ENCODE results near the gene FAM228A. TPM values are rescaled to one million over a fixed set of nuclear protein-coding genes. Genes with fewer than 3 reads are reported as not detected.

The FAM228A gene
- total RNA-seq, 2 donors from 2014 or later = 0.48 TPM; not detected in 1

- H3K4me3 Mint-ChIP-seq = no peak overlapping the region
- no peaks in the 10 kb centered on the region for H3K4me1 Mint-ChIP-seq
- H3K36me3 Mint-ChIP-seq (ENCODE audit: low read depth) = peaks cover 86% of the 10 kb centered on the region
- H3K27me3 Mint-ChIP-seq = no peaks in the 10 kb centered on the region
- ATAC-seq (replicated peaks) = no peak
- H3K27ac Mint-ChIP-seq = no peak overlapping the region
- H3K9me3 Mint-ChIP-seq = no peaks in the 10 kb centered on the region
Observed at GRCh38 chr2:24204505-24204904, 29.7 kb downstream of the FAM228A start.

GRCh38 chr2:24205131-24205530 is 30.3 kb downstream of the FAM228A start:
- no peak for ATAC-seq (replicated peaks)
- Mint-ChIP-seq H3K4me3 (no peak overlapping the region), H3K9me3 (no peaks in the 10 kb centered on the region), H3K36me3 (ENCODE audit: low read depth) (peaks cover 92% of the 10 kb centered on the region), H3K27ac (no peak overlapping the region), H3K4me1 (no peaks in the 10 kb centered on the region), H3K27me3 (no peaks in the 10 kb centered on the region)

- no peaks in the 10 kb centered on the region for H3K4me1 Mint-ChIP-seq
- no peak for ATAC-seq (replicated peaks)
- no peaks in the 10 kb centered on the region for H3K27me3 Mint-ChIP-seq
- peaks cover 97% of the 10 kb centered on the region for H3K36me3 Mint-ChIP-seq (ENCODE audit: low read depth)
- H3K4me3 Mint-ChIP-seq = no peak overlapping the region
- H3K27ac Mint-ChIP-seq = peak overlapping the region; percentile 31
- H3K9me3 Mint-ChIP-seq = no peaks in the 10 kb centered on the region
Observed at GRCh38 chr2:24206242-24206641, 31.4 kb downstream of the FAM228A start.

- Mint-ChIP-seq H3K27ac (peak overlapping the region; percentile 31), H3K27me3 (no peaks in the 10 kb centered on the region), H3K9me3 (no peaks in the 10 kb centered on the region), H3K4me1 (no peaks in the 10 kb centered on the region), H3K4me3 (no peak overlapping the region), H3K36me3 (ENCODE audit: low read depth) (peaks cover 97% of the 10 kb centered on the region)
- no peak for ATAC-seq (replicated peaks)
Observed at GRCh38 chr2:24206714-24207113, 31.9 kb downstream of the FAM228A start.

- no peaks in the 10 kb centered on the region for H3K4me1 Mint-ChIP-seq
- peak overlapping the region; percentile 31 for H3K27ac Mint-ChIP-seq
- ATAC-seq (replicated peaks) = no peak
- H3K36me3 Mint-ChIP-seq (ENCODE audit: low read depth) = peaks cover 97% of the 10 kb centered on the region
- H3K4me3 Mint-ChIP-seq = no peak overlapping the region
- no peaks in the 10 kb centered on the region for H3K27me3 Mint-ChIP-seq
- H3K9me3 Mint-ChIP-seq = no peaks in the 10 kb centered on the region
Observed at GRCh38 chr2:24207359-24207758, 32.5 kb downstream of the FAM228A start.

GRCh38 chr2:24208490-24208889 is 33.6 kb downstream of the FAM228A start:
- H3K27me3 Mint-ChIP-seq = no peaks in the 10 kb centered on the region
- H3K27ac Mint-ChIP-seq = no peak overlapping the region
- ATAC-seq (replicated peaks) = no peak
- no peaks in the 10 kb centered on the region for H3K9me3 Mint-ChIP-seq
- peaks cover 97% of the 10 kb centered on the region for H3K36me3 Mint-ChIP-seq (ENCODE audit: low read depth)
- H3K4me1 Mint-ChIP-seq = no peaks in the 10 kb centered on the region
- no peak overlapping the region for H3K4me3 Mint-ChIP-seq

GRCh38 chr2:24209389-24210105 is 34.7 kb downstream of the FAM228A start:
- Mint-ChIP-seq H3K27ac (no peak overlapping the region), H3K9me3 (no peaks in the 10 kb centered on the region), H3K4me3 (no peak overlapping the region), H3K4me1 (no peaks in the 10 kb centered on the region), H3K36me3 (ENCODE audit: low read depth) (peaks cover 95% of the 10 kb centered on the region), H3K27me3 (no peaks in the 10 kb centered on the region)
- ATAC-seq (replicated peaks) = no peak

- Mint-ChIP-seq H3K9me3 (no peaks in the 10 kb centered on the region), H3K4me3 (no peak overlapping the region), H3K27me3 (no peaks in the 10 kb centered on the region), H3K27ac (no peak overlapping the region), H3K36me3 (ENCODE audit: low read depth) (peaks cover 97% of the 10 kb centered on the region), H3K4me1 (no peaks in the 10 kb centered on the region)
- ATAC-seq (replicated peaks) = no peak
Observed at GRCh38 chr2:24210106-24210455, 35.2 kb downstream of the FAM228A start.

- H3K4me1 Mint-ChIP-seq = no peaks in the 10 kb centered on the region
- peaks cover 97% of the 10 kb centered on the region for H3K36me3 Mint-ChIP-seq (ENCODE audit: low read depth)
- no peak overlapping the region for H3K4me3 Mint-ChIP-seq
- no peak overlapping the region for H3K27ac Mint-ChIP-seq
- no peaks in the 10 kb centered on the region for H3K27me3 Mint-ChIP-seq
- ATAC-seq (replicated peaks) = no peak
- H3K9me3 Mint-ChIP-seq = no peaks in the 10 kb centered on the region
Observed at GRCh38 chr2:24210723-24211122, 35.9 kb downstream of the FAM228A start.

GRCh38 chr2:24211408-24211807 is 36.6 kb downstream of the FAM228A start:
- ATAC-seq (replicated peaks) = no peak
- Mint-ChIP-seq H3K9me3 (no peaks in the 10 kb centered on the region), H3K4me3 (no peak overlapping the region), H3K27ac (no peak overlapping the region), H3K4me1 (peaks cover 4% of the 10 kb centered on the region), H3K36me3 (ENCODE audit: low read depth) (peaks cover 98% of the 10 kb centered on the region), H3K27me3 (no peaks in the 10 kb centered on the region)

GRCh38 chr2:24214880-24215279 is 40.0 kb downstream of the FAM228A start:
- H3K27ac Mint-ChIP-seq = peak overlapping the region; percentile 66
- H3K36me3 Mint-ChIP-seq (ENCODE audit: low read depth) = peaks cover 93% of the 10 kb centered on the region
- ATAC-seq (replicated peaks) = peak; percentile 97
- no peaks in the 10 kb centered on the region for H3K27me3 Mint-ChIP-seq
- no peak overlapping the region for H3K4me3 Mint-ChIP-seq
- peaks cover 4% of the 10 kb centered on the region for H3K4me1 Mint-ChIP-seq
- H3K9me3 Mint-ChIP-seq = no peaks in the 10 kb centered on the region

- no peaks in the 10 kb centered on the region for H3K9me3 Mint-ChIP-seq
- H3K4me3 Mint-ChIP-seq = no peak overlapping the region
- H3K27ac Mint-ChIP-seq = no peak overlapping the region
- H3K27me3 Mint-ChIP-seq = no peaks in the 10 kb centered on the region
- no peak for ATAC-seq (replicated peaks)
- peaks cover 4% of the 10 kb centered on the region for H3K4me1 Mint-ChIP-seq
- H3K36me3 Mint-ChIP-seq (ENCODE audit: low read depth) = peaks cover 66% of the 10 kb centered on the region
Observed at GRCh38 chr2:24220554-24221291, 45.9 kb downstream of the FAM228A start.

GRCh38 chr2:24221343-24222050 is 46.6 kb downstream of the FAM228A start:
- H3K9me3 Mint-ChIP-seq = no peaks in the 10 kb centered on the region
- ATAC-seq (replicated peaks) = no peak

GRCh38 chr2:24222946-24223345 is 48.1 kb downstream of the FAM228A start:
- H3K27ac Mint-ChIP-seq = no peak overlapping the region
- H3K9me3 Mint-ChIP-seq = no peaks in the 10 kb centered on the region
- peaks cover 65% of the 10 kb centered on the region for H3K36me3 Mint-ChIP-seq (ENCODE audit: low read depth)
- H3K4me1 Mint-ChIP-seq = no peaks in the 10 kb centered on the region
- no peak for ATAC-seq (replicated peaks)
- H3K27me3 Mint-ChIP-seq = no peaks in the 10 kb centered on the region
- H3K4me3 Mint-ChIP-seq = no peak overlapping the region

More at GRCh38 chr2:24221343-24222050, 46.6 kb downstream of the FAM228A start:
- Mint-ChIP-seq H3K27ac (no peak overlapping the region), H3K36me3 (ENCODE audit: low read depth) (peaks cover 66% of the 10 kb centered on the region), H3K4me1 (no peaks in the 10 kb centered on the region), H3K27me3 (no peaks in the 10 kb centered on the region), H3K4me3 (no peak overlapping the region)
